Measurements from ENCODE around the gene TAS1R1.

DNA sequence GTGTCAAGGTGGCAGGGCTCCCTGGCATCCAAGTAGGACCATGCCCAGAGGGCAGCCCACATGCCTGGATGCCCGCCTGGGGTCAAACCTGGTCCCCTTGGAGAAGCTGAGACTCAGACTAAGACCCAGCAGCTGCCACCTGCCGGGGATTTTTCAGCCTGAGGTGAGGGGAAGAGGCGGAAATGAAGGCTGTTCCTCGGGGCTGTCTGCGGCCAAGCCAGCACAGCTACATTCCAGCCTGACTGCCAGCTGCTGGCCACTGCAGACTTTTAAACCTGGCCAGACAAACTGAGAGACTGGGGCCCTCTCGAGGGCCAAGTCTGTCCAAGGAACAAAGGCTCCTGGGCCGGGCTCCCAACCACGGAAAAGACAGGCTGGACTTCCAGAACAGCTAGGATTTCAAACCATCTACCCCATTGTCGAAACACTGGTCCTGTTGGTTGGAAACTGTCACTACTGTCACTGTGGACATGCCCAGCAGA lies 41.7 kb upstream of the TAS1R1 start:
- TF ChIP-seq, protein P1, sequence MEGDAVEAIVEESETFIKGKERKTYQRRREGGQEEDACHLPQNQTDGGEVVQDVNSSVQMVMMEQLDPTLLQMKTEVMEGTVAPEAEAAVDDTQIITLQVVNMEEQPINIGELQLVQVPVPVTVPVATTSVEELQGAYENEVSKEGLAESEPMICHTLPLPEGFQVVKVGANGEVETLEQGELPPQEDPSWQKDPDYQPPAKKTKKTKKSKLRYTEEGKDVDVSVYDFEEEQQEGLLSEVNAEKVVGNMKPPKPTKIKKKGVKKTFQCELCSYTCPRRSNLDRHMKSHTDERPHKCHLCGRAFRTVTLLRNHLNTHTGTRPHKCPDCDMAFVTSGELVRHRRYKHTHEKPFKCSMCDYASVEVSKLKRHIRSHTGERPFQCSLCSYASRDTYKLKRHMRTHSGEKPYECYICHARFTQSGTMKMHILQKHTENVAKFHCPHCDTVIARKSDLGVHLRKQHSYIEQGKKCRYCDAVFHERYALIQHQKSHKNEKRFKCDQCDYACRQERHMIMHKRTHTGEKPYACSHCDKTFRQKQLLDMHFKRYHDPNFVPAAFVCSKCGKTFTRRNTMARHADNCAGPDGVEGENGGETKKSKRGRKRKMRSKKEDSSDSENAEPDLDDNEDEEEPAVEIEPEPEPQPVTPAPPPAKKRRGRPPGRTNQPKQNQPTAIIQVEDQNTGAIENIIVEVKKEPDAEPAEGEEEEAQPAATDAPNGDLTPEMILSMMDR (IDR thresholded peaks at IDR 0.05 in 2 of 3, conservative IDR thresholded peaks at IDR 0.05 in 1 of 3; ENCODE audit: insufficient read depth in 2 of 3, low read depth in 1 of 3, low read length in 3 of 3), result no peak
- no peak for TF ChIP-seq SIN3A (IDR thresholded peaks at IDR 0.05; ENCODE audit: borderline replicate concordance in 2 of 2, control insufficient read depth in 1 of 2, low read depth in 2 of 2, low read length in 2 of 2)
- TF ChIP-seq SFPQ (IDR thresholded peaks at IDR 0.05; ENCODE audit: low read depth, low read length), result no peak
- TF ChIP-seq, protein P2, sequence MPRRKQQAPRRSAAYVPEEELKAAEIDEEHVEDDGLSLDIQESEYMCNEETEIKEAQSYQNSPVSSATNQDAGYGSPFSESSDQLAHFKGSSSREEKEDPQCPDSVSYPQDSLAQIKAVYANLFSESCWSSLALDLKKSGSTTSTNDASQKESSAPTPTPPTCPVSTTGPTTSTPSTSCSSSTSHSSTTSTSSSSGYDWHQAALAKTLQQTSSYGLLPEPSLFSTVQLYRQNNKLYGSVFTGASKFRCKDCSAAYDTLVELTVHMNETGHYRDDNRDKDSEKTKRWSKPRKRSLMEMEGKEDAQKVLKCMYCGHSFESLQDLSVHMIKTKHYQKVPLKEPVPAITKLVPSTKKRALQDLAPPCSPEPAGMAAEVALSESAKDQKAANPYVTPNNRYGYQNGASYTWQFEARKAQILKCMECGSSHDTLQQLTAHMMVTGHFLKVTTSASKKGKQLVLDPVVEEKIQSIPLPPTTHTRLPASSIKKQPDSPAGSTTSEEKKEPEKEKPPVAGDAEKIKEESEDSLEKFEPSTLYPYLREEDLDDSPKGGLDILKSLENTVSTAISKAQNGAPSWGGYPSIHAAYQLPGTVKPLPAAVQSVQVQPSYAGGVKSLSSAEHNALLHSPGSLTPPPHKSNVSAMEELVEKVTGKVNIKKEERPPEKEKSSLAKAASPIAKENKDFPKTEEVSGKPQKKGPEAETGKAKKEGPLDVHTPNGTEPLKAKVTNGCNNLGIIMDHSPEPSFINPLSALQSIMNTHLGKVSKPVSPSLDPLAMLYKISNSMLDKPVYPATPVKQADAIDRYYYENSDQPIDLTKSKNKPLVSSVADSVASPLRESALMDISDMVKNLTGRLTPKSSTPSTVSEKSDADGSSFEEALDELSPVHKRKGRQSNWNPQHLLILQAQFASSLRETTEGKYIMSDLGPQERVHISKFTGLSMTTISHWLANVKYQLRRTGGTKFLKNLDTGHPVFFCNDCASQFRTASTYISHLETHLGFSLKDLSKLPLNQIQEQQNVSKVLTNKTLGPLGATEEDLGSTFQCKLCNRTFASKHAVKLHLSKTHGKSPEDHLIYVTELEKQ (CRISPR knock-in tag; IDR thresholded peaks at IDR 0.05), result no peak
- no peak for TF ChIP-seq ZNF695 (CRISPR knock-in tag; IDR thresholded peaks at IDR 0.05)
- TF ChIP-seq USF1 (CRISPR knock-in tag; IDR thresholded peaks at IDR 0.05), result no peak
- TF ChIP-seq EZH2 (IDR thresholded peaks at IDR 0.05; ENCODE audit: borderline replicate concordance, low read depth, low read length), result no peak
